GM21528 (cell line): Measurements from ENCODE around the gene ATRIP.

Experiments used
- ATAC-seq: cut with Tn5 transposase; IDR thresholded peaks from one replicate; pipeline ENCODE4 v1.9.1; 2021; ENCODE audit warnings: mild to moderate bottlenecking, moderate library complexity; ENCODE audit not compliant: unreplicated experiment, low FRiP score

Gene ATRIP

DNA sequence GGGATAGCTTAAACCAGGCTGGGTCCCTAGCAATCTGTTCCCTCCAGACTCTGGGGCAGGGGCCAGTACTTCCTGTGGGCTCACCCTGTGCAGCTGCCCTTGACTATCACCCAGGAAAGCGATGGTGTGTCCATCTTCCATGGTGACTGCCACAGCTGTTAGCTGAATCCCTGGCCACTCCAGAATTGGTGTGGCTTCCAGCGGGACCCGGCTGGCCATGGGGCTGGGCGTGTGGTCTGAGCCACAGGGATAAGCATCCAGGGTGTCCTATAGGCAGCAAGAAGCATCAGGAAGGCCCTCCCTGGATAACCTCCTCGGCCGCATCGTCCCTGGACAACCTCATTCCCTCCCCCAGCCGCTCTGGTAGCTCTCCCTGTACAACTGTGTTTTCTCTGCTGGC, 23.9 kb upstream of the ATRIP start:
- no peak for ATAC-seq

DNA sequence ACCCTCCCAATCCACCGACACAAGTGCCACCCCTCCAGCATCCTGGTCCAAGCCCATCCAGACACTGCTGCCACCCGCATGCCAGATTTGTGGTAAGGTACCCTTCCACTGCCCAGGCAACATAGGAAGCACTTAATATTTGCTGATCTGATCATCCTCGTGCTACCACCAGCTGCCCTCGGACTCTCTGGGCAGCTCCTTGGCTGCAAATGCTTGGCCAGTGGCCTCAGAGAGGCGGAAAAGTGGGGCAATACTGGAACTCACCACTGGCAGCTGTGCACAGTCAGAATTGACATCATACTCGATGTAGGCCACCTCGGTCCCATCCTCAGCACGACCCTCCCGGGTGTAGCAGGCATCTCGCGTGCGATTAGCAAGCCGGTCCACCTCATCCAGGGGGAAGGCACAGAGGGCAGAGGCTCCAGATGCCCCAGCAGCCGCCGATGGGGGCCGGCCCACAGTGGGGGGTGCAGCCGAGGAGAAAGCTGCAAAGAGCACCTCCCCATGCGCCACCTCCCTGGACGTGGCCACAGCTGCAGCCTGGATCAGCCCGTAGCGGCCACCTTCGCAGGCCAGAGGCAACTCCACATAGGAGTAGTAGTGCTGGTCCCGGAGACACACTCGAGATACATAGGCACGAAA, 23.2 kb upstream of the ATRIP start:
- ATAC-seq: no peak

DNA sequence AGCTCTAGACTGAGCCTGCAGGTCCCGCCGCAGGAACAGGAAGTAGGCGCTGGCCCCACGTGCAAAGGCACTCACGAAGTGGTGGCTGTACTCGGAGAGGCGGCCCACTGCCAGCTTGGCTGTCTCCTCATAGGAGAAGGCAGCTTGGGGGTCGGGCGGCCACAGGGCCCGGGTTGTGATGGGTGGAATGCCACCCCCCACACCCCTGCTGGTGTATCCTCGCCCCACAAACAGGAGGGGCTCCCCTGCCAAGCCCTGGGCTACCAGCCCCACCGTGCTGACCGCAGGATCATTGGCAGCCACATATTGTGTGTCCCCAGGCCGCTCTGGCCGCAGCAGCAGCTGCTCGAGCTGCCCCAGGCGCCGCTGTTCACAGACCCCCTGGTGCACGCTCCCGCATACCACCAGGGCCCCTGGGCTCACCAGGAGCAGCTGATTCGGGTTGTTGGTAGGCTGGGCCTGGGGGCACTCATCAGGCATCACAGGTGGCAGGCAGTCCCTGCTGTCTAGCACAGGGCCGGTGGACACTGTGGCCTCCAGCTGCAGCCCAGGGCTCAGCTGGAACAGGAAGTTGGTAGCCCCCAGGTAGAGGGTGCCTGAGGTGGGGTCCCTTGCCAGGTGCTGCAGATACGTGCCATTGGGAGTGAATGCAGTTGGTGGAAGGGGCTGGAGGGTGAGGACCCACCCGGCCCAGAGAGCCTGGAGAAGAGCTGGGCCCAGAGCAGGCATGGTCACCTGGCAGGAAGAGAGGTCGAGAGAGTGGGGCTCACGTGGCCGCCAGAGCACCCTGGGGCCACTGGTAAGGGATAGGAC, 22.4 kb upstream of the ATRIP start:
- no peak for ATAC-seq

DNA sequence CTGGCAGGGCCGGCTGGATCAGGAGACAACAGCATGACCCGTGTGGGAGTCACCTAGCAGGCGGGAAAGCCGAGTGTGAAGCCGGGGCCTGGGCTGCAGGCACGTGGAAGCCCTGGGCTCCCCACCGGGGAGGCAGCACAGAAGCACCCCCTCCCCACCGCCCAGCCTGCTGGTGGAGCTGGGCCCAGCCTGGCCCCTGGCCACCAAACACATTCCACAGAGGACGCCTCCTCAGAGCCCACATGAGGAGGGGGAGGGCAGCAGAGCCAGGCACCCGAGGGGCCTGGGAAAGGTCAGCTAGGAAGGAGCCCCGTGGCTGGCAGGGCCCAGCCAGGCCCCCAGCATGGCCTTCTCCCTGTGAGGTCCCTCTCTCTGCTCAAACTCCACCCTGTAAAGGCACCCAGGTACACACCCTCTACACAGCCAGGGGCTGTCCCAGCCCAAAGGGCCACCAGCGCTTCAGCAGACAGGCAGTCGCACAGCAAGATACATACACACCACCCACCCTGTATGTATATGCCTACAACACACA, 21.2 kb upstream of the ATRIP start:
- no peak for ATAC-seq

DNA sequence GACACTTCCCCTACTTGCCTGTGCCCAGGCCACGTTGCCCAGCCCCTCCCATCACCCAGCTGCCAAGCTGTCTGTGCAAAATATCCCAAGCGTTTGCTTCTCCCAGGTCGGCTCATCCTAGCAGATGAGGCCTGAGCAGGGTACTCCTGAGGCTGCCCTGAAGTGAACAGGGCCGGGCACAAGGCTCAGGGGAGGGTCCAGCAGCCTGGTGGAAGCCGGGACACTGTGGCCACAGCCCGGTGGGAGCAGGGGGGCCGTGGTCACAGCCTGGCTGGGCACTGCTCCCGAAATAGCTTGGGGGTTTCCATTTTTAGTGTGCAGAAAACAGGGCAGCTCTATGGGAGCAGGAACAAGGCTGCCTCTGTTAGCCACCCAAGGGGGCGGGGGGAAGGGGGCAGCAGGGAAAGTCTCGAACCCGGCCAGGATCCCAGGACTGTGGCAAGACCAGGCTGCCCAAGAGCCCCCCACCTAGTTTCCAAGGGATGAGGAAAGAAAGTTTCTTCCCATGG, 20.1 kb upstream of the ATRIP start:
- no peak for ATAC-seq

DNA sequence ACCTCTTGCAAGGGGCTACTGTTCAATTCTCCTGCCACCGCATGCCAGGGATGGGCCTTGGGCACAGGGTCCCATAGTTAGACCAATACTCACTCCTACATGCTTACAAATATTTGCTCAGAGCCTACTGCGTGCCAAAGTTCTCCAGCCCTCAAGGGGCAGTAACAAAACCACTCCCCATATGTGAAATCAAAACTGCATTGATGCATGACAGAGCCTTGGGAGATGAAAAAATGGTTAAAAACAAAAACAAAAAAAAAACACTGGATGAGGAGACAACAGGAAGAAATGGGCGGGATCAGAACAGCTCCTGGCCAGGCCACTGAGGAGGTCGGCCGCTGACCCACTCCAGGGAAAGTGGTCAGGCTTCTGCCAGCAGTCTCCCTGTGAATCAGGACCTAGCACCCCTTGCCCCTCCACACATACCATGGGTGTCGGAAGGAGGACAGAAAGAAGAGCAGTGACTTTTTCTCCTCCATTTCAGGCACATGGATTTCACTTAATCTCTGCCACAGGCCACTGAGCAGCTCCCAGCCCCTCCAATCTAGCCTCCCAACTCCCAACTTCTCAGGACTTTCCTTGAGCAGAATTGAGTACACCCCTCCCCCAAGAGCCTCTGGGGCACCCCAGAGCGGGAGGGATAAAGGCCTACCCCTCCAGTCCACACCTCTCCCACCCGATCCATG, 19.4 kb upstream of the ATRIP start:
- ATAC-seq: no peak

DNA sequence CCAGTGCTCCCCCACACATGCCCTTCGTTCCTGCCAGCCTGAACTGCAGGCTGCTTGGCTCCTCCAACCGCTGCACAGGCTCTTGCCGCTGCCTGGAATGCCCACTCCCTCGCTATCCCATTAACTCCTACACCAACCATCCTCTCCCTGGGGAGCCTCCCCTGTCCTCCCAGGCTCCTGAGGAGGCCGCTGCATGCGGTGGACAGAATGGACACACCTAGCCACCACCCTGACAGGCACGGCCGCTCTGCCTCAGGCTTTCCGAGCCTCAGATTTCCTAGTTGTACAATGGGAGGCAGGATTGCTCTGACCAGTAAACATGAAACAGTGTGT, 18.9 kb upstream of the ATRIP start:
- no peak for ATAC-seq

DNA sequence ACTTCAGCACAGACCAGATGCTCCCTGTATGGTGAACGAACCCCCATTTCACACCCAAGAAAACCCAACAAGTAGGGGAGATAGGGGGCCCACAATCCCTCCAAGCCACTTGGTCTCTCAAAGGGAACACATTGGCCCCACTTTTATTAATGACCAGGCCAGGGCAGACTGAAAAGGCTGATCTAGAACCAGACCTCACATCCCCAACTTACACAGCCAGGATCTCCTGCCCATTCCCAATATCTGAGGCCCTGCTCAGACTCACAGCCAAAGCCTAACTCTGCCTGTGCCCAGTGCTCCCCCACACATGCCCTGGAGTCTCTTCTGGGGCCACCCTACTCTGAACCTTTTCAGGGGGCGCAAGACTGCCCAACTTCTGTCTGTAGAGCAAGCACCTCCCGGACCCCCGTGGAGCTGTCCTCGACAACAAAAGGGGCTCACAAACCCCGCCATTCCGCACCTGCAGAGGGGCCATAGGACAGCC, 18.4 kb upstream of the ATRIP start:
- no peak for ATAC-seq

DNA sequence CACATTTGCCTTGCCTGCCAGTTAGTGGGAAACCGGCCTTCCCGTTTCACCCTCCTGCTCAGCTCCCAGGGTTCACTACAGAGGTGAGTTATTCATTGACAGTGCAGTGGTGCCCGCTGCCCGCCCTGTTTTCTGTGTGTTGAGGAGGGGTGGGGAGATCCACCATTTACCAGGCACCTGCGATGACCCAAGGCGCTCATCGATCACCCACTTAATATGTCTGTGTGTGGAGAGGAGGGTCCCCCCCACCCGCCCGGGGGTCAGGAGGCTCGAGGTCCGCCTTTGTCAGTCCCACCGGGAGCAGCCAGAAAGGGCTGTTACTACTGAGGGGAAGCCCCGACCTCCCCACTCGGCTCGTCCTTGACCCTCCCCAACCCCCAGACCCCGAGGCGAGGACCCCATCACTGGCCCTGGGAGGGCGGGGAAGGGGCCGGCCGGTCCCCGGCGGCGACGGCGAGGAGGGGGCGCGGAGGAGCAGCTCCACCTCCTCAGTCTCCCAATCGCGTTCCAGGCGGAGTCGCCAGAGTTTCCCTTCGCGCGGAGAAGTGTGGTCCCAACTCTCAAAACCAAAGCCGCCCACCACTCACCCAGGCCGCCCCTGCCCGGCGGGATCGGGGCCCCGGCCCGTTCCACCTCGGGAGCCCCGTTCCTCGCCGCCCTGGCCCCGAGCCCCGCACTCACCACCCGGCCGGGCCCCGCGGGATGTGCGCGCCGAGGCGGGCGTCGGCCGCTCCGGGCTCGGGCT, 17.8 kb upstream of the ATRIP start:
- no peak for ATAC-seq

DNA sequence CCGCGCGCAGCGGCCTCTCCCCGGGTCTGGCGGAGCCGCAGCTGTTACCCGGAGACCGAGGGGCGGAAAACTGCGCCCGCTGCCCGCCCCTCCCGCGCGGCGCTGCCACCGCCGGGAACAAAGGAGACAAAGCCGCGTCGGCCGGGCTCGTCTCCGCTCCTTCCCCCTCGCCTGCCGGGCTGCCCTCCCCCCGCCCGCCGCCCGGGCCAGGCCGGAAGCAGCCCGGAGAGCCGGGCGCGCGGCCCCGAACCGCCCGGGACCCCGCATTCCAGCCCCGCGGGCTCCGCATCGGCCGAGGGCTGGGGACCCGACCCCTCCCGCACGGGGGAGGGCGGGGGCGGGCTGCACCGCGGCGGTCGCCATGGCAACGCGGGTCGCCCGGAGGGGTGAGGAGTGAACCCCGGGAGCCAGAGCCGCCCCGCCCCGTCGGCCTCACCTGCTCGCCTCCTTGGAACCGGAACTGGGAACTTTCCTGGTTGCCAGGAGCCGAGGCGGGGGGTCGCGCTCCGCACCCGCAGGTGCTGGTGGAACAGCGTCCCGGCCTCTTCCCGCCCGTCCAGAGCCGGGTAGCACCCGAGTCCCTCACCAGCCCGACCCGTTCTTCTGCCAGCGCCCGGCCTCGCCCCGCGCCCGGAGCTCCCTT, 17.1 kb upstream of the ATRIP start:
- ATAC-seq: no peak

DNA sequence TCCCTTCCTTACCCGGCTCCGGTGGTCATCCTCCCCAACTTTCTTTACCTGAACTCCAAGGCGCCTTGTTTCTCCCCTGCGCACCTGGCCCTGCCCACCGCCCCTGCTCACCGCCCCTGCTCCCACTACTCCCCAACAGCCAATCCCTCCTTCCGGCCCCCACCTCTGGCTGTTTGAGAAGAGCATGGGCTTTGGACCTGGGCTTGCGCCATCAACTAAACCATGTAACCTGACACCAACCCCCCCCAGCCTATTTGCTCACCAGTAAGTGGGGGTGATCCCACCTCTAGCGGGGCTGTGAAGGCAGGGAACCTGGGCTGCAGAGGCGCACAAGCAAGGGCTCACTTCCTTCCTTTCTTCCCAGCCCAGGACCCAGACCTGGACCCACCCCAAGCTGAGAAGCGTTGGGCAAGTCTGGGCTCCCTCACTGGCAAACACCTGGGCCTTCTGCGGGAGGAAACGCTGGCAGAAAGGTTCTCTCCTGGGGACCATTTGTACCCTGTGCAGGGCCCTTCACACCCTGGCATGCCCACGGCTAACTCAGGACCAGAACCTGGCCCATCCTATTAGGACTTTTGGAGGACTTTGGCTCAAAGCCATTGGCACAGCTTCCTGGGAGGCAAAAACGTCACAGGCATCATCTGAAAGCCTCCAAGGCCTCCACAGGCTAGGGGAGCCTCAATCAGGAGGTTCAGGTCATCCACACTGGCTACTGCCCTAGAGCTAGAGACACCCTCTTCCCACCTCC, 16.4 kb upstream of the ATRIP start, which contains the start of gene PLXNB1:
Gene PLXNB1, minus strand, starts transcription at position 127 of the 748 bp plus-strand sequence. CDS start 5,475 bp downstream, outside the sequence.
- no peak for ATAC-seq

DNA sequence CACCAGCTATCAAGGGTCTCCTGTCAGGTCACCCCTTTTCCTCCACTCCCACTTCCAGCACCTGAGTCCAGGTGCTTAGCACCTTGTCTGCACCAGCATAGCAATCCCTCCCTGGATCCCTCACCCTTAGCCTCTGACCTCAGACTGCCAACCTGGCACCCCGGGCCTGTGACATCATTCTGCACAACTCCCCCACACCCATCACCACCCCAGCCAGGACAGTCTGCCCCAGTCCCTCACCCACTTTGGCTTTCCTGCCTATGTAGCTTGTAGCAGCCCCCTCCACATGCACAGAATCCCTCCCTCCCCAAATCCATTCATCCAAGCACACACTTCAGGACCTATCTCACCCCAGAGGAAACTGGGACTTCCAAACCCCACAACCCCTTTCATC, 15.8 kb upstream of the ATRIP start:
- no peak for ATAC-seq

DNA sequence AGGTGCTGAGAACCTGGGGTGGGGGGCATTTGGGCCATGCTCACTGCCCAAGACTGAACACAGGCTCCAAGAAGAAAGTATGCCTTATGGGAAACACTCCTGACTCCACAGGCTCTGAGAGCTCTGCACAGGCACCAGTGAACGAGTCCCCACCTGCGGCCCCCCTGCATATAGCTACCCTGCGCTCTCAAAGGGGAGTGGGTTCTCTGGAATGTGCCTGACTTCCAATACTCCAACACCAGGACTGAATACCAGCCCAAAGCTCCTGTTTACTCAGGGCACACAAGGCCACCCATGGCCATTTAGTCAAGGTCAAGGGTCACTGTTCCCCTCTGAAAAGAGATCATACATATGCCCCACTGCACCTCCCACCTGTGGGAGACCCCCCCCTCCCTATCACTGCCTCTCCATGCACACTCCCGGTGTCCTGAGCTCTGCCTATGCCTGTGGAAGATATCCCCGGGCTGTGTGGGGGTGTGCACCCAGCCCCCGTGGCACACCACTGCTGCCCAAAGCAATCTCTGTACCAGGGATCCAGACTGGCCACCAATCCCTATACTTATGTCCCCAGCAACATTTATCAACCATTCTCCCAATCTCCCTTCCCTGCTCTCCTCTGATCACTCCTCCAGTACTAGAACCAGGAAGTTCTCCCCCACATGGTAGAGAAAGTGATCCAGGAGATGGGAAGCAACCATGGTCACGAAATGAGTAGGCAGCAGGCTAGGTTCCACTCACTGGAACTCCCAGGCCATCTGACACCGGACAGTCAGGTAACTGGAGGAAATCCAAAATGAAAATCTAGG, 15.1 kb upstream of the ATRIP start:
- ATAC-seq: no peak

DNA sequence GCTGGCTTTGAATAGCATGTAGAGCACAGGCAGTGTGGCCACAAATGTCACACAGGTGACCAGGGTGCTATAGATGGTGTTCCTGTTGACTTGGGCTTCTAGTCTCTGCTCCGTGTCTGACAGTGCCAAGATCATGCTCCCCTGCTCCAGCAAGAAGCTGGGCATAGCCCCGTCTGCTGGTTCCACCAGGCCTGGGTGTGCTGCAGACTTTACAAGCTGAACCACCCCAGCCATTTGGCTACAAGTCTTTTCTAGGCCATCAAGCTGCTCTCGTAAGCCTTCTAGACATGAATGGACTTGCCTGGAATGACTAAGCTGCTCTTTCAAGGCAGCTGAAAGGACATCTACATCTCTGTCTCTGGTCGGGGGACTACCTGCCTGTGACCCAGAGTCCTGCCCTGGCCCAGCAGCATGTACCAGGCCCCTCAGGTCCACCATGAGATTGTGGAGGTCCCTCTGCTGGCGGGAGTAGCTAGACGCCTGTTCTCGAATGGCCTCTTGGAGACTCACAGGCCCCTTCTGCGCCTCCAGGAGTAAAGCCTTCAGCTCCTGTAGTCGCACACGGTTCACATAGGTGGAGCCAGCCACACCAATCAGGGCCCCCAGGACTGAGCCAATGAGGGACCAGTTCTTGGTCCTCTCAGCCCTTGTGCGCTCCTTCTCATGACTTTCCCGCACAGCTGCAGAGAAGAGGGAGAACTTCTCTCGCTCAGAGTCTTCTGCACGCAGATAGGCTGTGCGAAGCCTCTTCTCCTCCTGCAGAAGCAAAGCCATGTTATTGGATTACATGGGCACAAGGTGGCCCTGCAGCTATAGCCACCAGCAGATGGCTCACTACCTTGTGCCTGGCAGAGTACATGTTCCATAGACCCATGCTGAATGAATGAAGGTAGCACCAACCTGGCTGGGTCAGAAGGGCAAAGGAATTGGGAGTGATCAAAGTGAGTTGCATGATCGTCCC, 13.8 kb upstream of the ATRIP start:
- no peak for ATAC-seq

DNA sequence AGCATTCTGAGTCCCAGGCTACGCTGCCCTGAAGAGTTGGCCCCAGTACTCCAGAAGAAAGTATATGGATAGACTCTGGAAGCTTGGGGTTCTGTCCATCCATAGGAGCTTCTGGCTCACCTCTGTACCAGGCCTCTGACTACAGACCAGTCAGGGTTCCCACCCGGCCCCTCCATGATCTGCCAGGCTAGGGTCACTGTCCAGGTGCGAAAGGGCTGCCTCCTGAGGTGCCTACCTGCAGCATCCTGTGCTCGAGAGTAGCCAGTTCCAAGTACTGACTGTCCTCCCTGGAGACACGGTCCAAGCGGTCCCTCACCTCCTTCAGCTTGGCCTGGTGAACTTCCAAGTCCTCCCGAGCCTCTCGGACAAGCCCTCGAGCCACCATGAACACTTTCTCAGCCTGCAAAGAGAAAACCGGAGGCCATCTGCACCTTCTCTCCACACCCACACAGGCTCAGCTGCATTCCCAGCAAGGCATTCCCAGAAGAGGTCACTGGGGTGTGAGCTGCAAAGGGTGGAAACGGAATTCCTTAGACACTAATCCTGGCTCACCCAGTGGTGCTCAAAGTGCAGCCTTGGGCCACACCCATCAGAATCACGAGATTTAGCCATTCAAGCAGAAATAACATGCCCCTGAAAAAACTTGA, 12.9 kb upstream of the ATRIP start:
- ATAC-seq: no peak

DNA sequence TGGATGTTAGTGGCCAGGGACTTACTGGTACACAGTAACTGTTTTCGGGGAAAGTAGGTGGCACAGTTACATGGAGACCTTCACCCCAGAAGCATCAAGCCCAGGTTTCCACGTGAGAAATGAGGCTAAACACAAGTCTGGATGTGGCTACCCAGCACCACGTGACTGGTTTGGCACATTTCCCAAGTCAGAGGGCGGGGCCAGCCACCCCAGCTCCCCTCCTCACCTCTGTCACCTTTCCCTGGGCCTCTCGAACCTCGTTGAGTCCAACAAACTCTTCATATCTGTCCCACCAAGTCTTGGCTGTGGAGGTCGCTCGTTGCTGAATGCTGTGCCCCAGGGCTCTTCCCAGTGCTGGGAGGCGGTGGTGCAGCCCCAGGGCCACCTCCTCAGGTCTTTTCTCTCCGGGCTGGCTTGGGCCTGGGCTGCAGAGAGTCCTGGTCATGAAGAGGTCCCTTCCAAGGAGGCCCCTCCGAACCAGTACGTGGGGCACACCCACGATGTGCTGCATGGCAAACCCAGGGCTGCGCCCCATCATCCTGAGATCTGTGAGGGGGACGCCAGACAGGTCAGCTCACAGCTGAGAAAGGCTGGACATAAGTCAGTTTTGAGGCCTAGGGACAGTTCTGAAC, 11.8 kb upstream of the ATRIP start:
- ATAC-seq: no peak
